HG03196 (cell line): ENCODE results near the gene SLC25A22.

Source experiments
- ATAC-seq: cut with Tn5 transposase; IDR thresholded peaks from one replicate; pipeline ENCODE4 v1.9.1; 2021; ENCODE audit not compliant: unreplicated experiment

Gene SLC25A22

GRCh38 chr11:760236-760635, 37.8 kb downstream of the SLC25A22 start:
- no peak for ATAC-seq

GRCh38 chr11:749731-750130, 48.4 kb downstream of the SLC25A22 start:
- no peak for ATAC-seq

GRCh38 chr11:748007-748359, 50.1 kb downstream of the SLC25A22 start:
- peak; percentile 24 for ATAC-seq

GRCh38 chr11:747158-748006, 50.7 kb downstream of the SLC25A22 start, which contains the start of gene TALDO1:
TALDO1 (plus strand) TSS chr11:747464; CDS start chr11:747482, 18 bp downstream.
- ATAC-seq, result peak; percentile 85

- peak; percentile 22 for ATAC-seq
These were observed 51.6 kb downstream of the SLC25A22 start for GRCh38 chr11:746289-747157.

- ATAC-seq, result no peak
These were observed 52.7 kb downstream of the SLC25A22 start for GRCh38 chr11:745428-745827.

- no peak for ATAC-seq
These were observed 55.4 kb downstream of the SLC25A22 start for GRCh38 chr11:742571-743201.

- no peak for ATAC-seq
These were observed 55.9 kb downstream of the SLC25A22 start for GRCh38 chr11:742156-742546.
